HepG2 (cell line): Measurements from ENCODE around the gene ING5. TPM values are rescaled to one million over a fixed set of nuclear protein-coding genes. Genes with fewer than 3 reads are reported as not detected.

Experiments
- ATAC-seq: fragments of 200-7000 bp; cut with Tn5 transposase; 3 replicates; pipeline ENCODE4 v1.9.1; 2020; ENCODE audit warnings: mild to moderate bottlenecking, moderate library complexity
- BruUV-seq: library from RNA; stranded (reverse); fragments of 400-500 nt; replicated peaks from 2 replicates; lab custom pipeline; 2021; lab: Mats Ljungman, UMichigan
- CTCF ChIA-PET: fragments of 300-600 bp; formaldehyde crosslinking; extraction: SDS; loops from one replicate; lab custom pipeline; 2021; ENCODE audit warnings: low total read pairs, inconsistent platforms, low intra/inter-chr PET ratio; lab: Yijun Ruan, JAX
- POLR2A ChIA-PET: fragments of 350-600 bp; sonication (Branson Sonifier 250); formaldehyde crosslinking; loops from one replicate; lab custom pipeline; 2020; ENCODE audit warnings: antibody characterized with exemption, inconsistent platforms; lab: Yijun Ruan, JAX
- DNase-seq: peaks from one replicate; pipeline ENCODE4 v3.0.0-alpha.2; 2015; ENCODE audit warnings: low spot score
- FAIRE-seq: peaks from 3 replicates; lab custom pipeline; 2011; peaks lifted over from hg19 to GRCh38; lab: Jason Lieb, UNC
- H2AFZ ChIP-seq: one replicate; pipeline ENCODE4 v1.6.1; 2011; ENCODE audit warnings: low read length, inconsistent platforms
- H3K27ac ChIP-seq: fragments of 300-600 bp; 3 replicates; pipeline ENCODE4 v1.8.0; 2011; ENCODE audit warnings: mixed run types, mild to moderate bottlenecking, mixed read lengths, low read length, inconsistent platforms; ENCODE audit not compliant: insufficient read depth; ENCODE audit errors: extremely low read length
- H3K27me3 ChIP-seq, 2 experiments: fragments of 200-600 bp in 1 of 2; 2 replicates in 1 of 2; 3 replicates in 1 of 2; pipeline versions ENCODE4 v1.6.0 to v1.8.0; 2011; ENCODE audit warnings: low read length in 2 of 2, mild to moderate bottlenecking in 2 of 2, moderate library complexity in 2 of 2, inconsistent platforms in 1 of 2; ENCODE audit not compliant: insufficient read depth in 2 of 2, control insufficient read depth in 1 of 2
- H3K36me3 ChIP-seq, 2 experiments: fragments of 200-600 bp in 1 of 2; replicated peaks in 1 of 2; 2 replicates in 1 of 2; 3 replicates in 1 of 2; pipeline versions ENCODE4 v1.5.1 to v1.8.0; 2011; ENCODE audit warnings: low read length in 2 of 2, inconsistent platforms in 1 of 2; ENCODE audit not compliant: insufficient read depth in 2 of 2, control insufficient read depth in 1 of 2
- H3K4me1 ChIP-seq: 2 replicates; pipeline ENCODE4 v1.5.1; 2012; ENCODE audit warnings: low read length, inconsistent platforms; ENCODE audit not compliant: insufficient read depth
- H3K4me2 ChIP-seq: 2 replicates; pipeline ENCODE4 v1.6.0; 2011; ENCODE audit warnings: low read depth, low read length, inconsistent platforms
- H3K4me3 ChIP-seq, 3 experiments: fragments of 200-600 bp in 1 of 3; sonication (generic), shearing (Covaris generic) in 1 of 3; replicated peaks in 1 of 3; 2 replicates each; pipeline ENCODE4 v1.5.1; 2011 to 2016; ENCODE audit warnings: low read length in 3 of 3, inconsistent platforms in 2 of 3, low read depth in 2 of 3, mild to moderate bottlenecking in 2 of 3, control low read depth in 1 of 3, mixed read lengths in 1 of 3; ENCODE audit not compliant: insufficient read depth in 1 of 3
- H3K79me2 ChIP-seq: one replicate; pipeline ENCODE4 v1.6.1; 2011; ENCODE audit warnings: low read length, inconsistent platforms; ENCODE audit not compliant: insufficient read depth
- H3K9ac ChIP-seq: 2 replicates; pipeline ENCODE4 v1.6.0; 2011; ENCODE audit warnings: mild to moderate bottlenecking, low read depth, low read length, inconsistent platforms; ENCODE audit not compliant: insufficient read depth
- H3K9me3 ChIP-seq: 2 replicates; pipeline ENCODE4 v1.5.1; 2012; ENCODE audit warnings: mild to moderate bottlenecking, low read length
- H4K20me1 ChIP-seq: 2 replicates; pipeline ENCODE4 v1.6.0; 2011; ENCODE audit warnings: inconsistent platforms, mild to moderate bottlenecking, low read length, moderate library complexity; ENCODE audit not compliant: insufficient read depth
- AKAP8 ChIP-seq: sonication (generic); formaldehyde crosslinking; IDR thresholded peaks from 2 replicates; pipeline ENCODE4 v1.5.1; 2020; ENCODE audit warnings: mild to moderate bottlenecking, missing genetic modification reagents
- DNMT3B ChIP-seq: conservative IDR thresholded peaks from 2 replicates; pipeline ENCODE4 v1.6.1; 2016; ENCODE audit warnings: missing biosample characterization, control low read depth
- FOXA3 ChIP-seq: IDR thresholded peaks from 2 replicates; pipeline ENCODE4 v1.6.1; 2016; ENCODE audit warnings: missing genetic modification reagents, missing compliant biosample characterization
- GPBP1L1 ChIP-seq: sonication (generic); formaldehyde crosslinking; IDR thresholded peaks from 2 replicates; pipeline ENCODE4 v1.5.0; 2020; ENCODE audit warnings: mild to moderate bottlenecking, missing genetic modification reagents
- HNF1B ChIP-seq: sonication (generic); formaldehyde crosslinking; IDR thresholded peaks from 2 replicates; pipeline ENCODE4 v1.5.1; 2020; ENCODE audit warnings: mild to moderate bottlenecking, moderate library complexity, missing genetic modification reagents
- MAX ChIP-seq: IDR thresholded peaks from 2 replicates; pipeline ENCODE4 v1.6.1; 2012; ENCODE audit warnings: inconsistent platforms
- NR3C1 ChIP-seq: sonication (generic); formaldehyde crosslinking; IDR thresholded peaks from 2 replicates; pipeline ENCODE4 v1.4.0; 2020; ENCODE audit warnings: missing genetic modification reagents
- POGZ ChIP-seq: sonication (generic); formaldehyde crosslinking; IDR thresholded peaks from 2 replicates; pipeline ENCODE4 v1.4.0; 2020; ENCODE audit warnings: mild to moderate bottlenecking, missing genetic modification reagents
- PRPF4 ChIP-seq: fragments of 200-400 bp; formaldehyde crosslinking; IDR thresholded peaks from 2 replicates; pipeline ENCODE4 v1.6.1; 2016; ENCODE audit warnings: low read length, low read depth; ENCODE audit not compliant: poor library complexity, severe bottlenecking
- TGIF2 ChIP-seq: IDR thresholded peaks from 2 replicates; pipeline ENCODE4 v1.6.1; 2016; ENCODE audit warnings: control low read depth, missing compliant biosample characterization
- ZC3H13 ChIP-seq: sonication (generic); formaldehyde crosslinking; IDR thresholded peaks from 2 replicates; pipeline ENCODE4 v1.8.1; 2023; ENCODE audit warnings: mild to moderate bottlenecking, missing genetic modification reagents, moderate library complexity
- ZNF280B ChIP-seq: sonication (generic); formaldehyde crosslinking; IDR thresholded peaks from 2 replicates; pipeline ENCODE4 v1.5.0; 2020; ENCODE audit warnings: missing genetic modification reagents, mild to moderate bottlenecking, borderline replicate concordance
- ZNF33A ChIP-seq: sonication (generic); formaldehyde crosslinking; IDR thresholded peaks from 2 replicates; pipeline ENCODE4 v1.5.1; 2020; ENCODE audit warnings: missing genetic modification reagents, mild to moderate bottlenecking, moderate library complexity, borderline replicate concordance
- ZNF354B ChIP-seq: sonication (generic); formaldehyde crosslinking; IDR thresholded peaks from 2 replicates; pipeline ENCODE4 v1.8.0; 2022; ENCODE audit warnings: mild to moderate bottlenecking, missing genetic modification reagents
- ZSCAN21 ChIP-seq: sonication (generic); formaldehyde crosslinking; IDR thresholded peaks from 2 replicates; pipeline ENCODE4 v1.8.0; 2022; ENCODE audit warnings: mild to moderate bottlenecking, missing genetic modification reagents, moderate library complexity, borderline replicate concordance
- WGBS: methylation state at CpG from one replicate; pipeline ENCODE4 v1.1.6; 2017; ENCODE audit warnings: low lambda C conversion rate; 5-methylcytosine and 5-hydroxymethylcytosine counted together
- in situ Hi-C: cut with HindIII; loops from 2 replicates; pipeline ENCODE4 v1.10.0; 2017; ENCODE audit warnings: low pct_unique_long_range_greater_than_20kb; ENCODE audit not compliant: extremely low pct_ligation_motif_present
- intact Hi-C: fragments of 100-400 bp; cut with micrococcal nuclease; formaldehyde crosslinking; loops from one replicate; pipeline ENCODE4 v1.10.0; 2022; ENCODE audit not compliant: unreplicated experiment
- polyA plus RNA-seq, 8 experiments: library from polyadenylated mRNA; depleted of rRNA in 3 of 8; stranded (reverse) in 7 of 8; unstranded in 1 of 8; fragments of >200 nt; fragmentation: Illumina TruSeq in 4 of 8; extraction: Trizol in 4 of 8; gene quantifications; 2 replicates each; pipeline versions ENCODE4 v1.2.1 to v1.2.3, GENCODE V29; 2011 to 2016; ENCODE audit warnings: low read depth in 4 of 8, missing spikeins in 1 of 8, mixed read lengths in 1 of 8; ENCODE audit not compliant: insufficient read depth in 1 of 8
- total RNA-seq, 5 experiments: library from RNA; depleted of rRNA; stranded (reverse); fragments of >200 nt; fragmentation: Illumina TruSeq; extraction: Trizol; gene quantifications; 2 replicates each; pipeline ENCODE4 v1.2.3, GENCODE V29; 2016; ENCODE audit warnings: low read depth in 1 of 5

The ING5 gene
- total and polyA plus RNA-seq, 2 of the 13 experiments (the other 11 are each of a cell fraction or from before 2014, with no cell fraction given) = 61.9 to 71.9 TPM

- TF ChIP-seq ZNF33A (CRISPR knock-in tag) (0 out of 2 replicates have a peak, but pooled peaks have one; percentile 32), NR3C1 (no peak), GPBP1L1 (no peak), ZSCAN21 (CRISPR knock-in tag) (peak; percentile 75)
Observed at GRCh38 chr2:241774419-241775222, 72.8 kb downstream of the ING5 start (continued).

GRCh38 chr2:241775223-241776177 is 73.7 kb downstream of the ING5 start:
- DNase-seq (peak; percentile 59), ATAC-seq (peak; percentile 1), FAIRE-seq (no peak)
- no peak overlapping the region for H2AFZ ChIP-seq
- H3K27me3 ChIP-seq = no peaks in the 10 kb centered on the region; a peak in 1 of 5 replicates
- H3K9me3 ChIP-seq = 0 out of 2 replicates have a peak, but pooled peaks cover under 1% of the 10 kb centered on the region
- peaks cover 68% of the 10 kb centered on the region for H3K4me1 ChIP-seq
- BruUV-seq = no TSS peak
- intact Hi-C loops (no loop called here), in situ Hi-C loops (no loop called here)
- peaks cover 23% of the 10 kb centered on the region for H3K79me2 ChIP-seq
- H3K4me2 ChIP-seq = peak overlapping the region; percentile 85
- CTCF ChIA-PET = no interaction called here
- 62% methylated on average over 28 of the region's 34 CpGs for WGBS
- peak overlapping the region; percentile 49 to 82 (median 63) for H3K4me3 ChIP-seq
- peak overlapping the region; percentile 92 for H3K9ac ChIP-seq
- H4K20me1 ChIP-seq = no peaks in the 10 kb centered on the region
- POLR2A ChIA-PET = interaction anchor here (0.6 to 8.9 kb wide), 20 partner anchors 12 to 343 kb away, joined by 3 to 218 read pairs (median 6); partner anchors contain the start of genes D2HGDH, DTYMK, ING5 and NEU4
- H3K27ac ChIP-seq = peak overlapping the region; percentile 92
- no peaks in the 10 kb centered on the region for H3K36me3 ChIP-seq
- TF ChIP-seq ZNF280B = peak; percentile 89; the same call in 1 of the 2 replicates
- 0 out of 2 replicates have a peak, but pooled peaks have one; percentile 27 for TF ChIP-seq DNMT3B (CRISPR knock-in tag)
- no peak for TF ChIP-seq ZNF354B
- peak; percentile 26; the same call in 1 of the 2 replicates for TF ChIP-seq FOXA3 (CRISPR knock-in tag)
- peak; percentile 16 for TF ChIP-seq TGIF2 (CRISPR knock-in tag)
- peak; percentile 69; the same call in 1 of the 2 replicates for TF ChIP-seq MAX
- TF ChIP-seq HNF1B = 0 out of 2 replicates have a peak, but pooled peaks have one; percentile 45
- 0 out of 2 replicates have a peak, but pooled peaks have one; percentile 24 for TF ChIP-seq POGZ (CRISPR knock-in tag)
- TF ChIP-seq ZC3H13 = peak; percentile 24; the same call in 1 of the 2 replicates
- no peak for TF ChIP-seq AKAP8 (CRISPR knock-in tag)
- no peak for TF ChIP-seq PRPF4
